ENCODE measurements around the gene LRCH1.

LRCH1 gene

GRCh38 chr13:46535002-46535401, 18.0 kb upstream of the LRCH1 start:
- no peak for DNase-seq

DNA sequence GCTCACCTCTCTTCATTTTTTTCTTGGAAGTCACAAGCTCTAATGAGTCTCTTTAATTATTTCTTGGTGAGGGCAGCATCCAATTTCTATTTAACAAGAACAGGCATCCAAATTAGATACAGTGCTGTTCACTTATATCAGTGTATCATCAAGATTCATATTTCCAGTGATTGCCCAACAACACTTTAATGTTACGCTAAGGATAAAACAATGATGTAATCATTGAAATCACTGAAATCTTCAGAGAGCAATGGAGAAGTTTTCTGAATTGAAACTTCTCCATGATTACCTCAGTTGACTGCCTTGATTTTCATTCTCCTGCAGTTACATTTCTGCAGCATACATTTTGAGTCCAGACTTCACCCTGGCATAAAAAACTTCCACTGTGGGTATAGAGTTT, 17.1 kb upstream of the LRCH1 start:
- no peak for DNase-seq

DNA sequence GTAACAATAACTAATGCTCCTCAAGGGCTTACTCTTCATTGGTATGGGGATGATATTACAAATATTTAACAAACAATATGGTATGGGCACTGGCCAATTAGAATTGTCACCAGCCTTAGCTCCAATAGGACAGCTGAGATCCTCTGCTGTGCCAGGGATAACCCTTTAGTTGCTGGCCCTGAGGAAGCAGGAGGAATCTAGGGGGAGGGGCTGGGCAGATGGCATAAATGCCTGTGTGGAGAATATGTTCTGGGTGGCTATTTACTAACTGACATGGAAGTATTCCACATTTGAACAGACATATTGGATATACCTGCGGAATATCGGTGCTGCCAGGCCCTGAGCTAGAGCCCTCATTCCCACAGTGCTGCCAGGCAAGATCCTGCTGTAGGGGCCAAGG, 16.6 kb upstream of the LRCH1 start:
- no peak for DNase-seq

DNA sequence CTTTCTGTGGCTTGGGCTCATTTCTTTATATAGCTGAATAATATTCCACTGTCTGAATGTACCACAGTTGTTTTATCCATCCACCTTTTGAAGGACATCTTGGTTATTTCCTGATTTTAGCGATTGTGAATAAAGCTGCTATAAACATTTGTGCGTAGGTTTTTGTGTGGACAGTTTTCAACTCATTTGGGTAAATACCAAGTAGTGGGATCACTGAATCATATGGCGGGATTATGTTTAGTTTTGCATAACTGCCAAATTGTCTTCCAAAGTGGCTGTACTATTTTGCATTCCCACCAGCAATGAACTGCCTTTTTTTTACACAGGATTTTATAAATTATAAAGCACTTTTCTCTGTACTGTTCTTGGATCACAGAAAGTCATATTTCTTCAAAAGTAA, 13.7 kb upstream of the LRCH1 start:
- no peak for DNase-seq

- no peak for DNase-seq
Measured at GRCh38 chr13:46541210-46541609, 11.8 kb upstream of the LRCH1 start.

GRCh38 chr13:46542833-46543232, 10.1 kb upstream of the LRCH1 start:
- no peak for DNase-seq

- no peak for DNase-seq
Measured at GRCh38 chr13:46543287-46543686, 9.7 kb upstream of the LRCH1 start.

DNA sequence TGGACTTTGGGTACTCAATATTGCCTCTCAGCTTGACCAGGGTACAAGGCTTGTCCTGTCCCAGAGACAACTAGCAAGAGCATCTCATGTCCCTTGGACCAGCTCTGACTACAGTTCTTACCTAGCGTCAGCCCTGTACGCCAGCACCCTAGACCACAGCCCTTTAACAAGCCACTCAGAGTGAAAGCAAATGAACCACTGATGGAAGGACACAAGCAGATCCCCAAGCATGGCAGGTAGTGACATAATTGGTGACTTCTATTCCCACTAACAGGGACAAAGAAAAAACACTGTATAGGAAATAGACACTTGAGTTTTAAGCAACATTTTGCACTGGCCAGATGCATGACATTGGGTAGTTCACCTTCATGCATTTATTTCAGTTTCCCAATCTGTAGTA, 8.8 kb upstream of the LRCH1 start:
- no peak for DNase-seq

DNA sequence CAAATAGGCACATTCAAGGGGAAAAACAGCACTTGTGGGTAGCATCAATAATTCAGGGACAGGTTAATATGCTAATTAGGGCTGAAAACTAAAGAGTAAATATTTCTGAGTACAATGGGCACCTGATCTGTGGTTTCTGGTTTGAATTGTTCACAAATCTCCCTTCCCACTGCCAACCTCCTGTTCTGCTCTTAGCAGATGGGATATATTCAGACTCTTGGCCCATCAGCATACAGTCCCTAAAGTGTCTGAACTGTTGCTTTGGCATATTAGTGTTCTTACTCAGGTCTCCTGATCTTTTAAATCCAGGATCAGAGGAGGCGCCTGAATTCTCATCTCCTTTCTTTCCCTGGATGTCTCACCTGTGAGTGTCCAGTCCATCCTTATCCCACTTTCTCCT, 8.2 kb upstream of the LRCH1 start:
- DNase-seq = no peak

- DNase-seq = no peak
Measured at GRCh38 chr13:46546084-46546768, 6.7 kb upstream of the LRCH1 start.

- DNase-seq = no peak
Measured at GRCh38 chr13:46550822-46551221, 2.1 kb upstream of the LRCH1 start.

DNA sequence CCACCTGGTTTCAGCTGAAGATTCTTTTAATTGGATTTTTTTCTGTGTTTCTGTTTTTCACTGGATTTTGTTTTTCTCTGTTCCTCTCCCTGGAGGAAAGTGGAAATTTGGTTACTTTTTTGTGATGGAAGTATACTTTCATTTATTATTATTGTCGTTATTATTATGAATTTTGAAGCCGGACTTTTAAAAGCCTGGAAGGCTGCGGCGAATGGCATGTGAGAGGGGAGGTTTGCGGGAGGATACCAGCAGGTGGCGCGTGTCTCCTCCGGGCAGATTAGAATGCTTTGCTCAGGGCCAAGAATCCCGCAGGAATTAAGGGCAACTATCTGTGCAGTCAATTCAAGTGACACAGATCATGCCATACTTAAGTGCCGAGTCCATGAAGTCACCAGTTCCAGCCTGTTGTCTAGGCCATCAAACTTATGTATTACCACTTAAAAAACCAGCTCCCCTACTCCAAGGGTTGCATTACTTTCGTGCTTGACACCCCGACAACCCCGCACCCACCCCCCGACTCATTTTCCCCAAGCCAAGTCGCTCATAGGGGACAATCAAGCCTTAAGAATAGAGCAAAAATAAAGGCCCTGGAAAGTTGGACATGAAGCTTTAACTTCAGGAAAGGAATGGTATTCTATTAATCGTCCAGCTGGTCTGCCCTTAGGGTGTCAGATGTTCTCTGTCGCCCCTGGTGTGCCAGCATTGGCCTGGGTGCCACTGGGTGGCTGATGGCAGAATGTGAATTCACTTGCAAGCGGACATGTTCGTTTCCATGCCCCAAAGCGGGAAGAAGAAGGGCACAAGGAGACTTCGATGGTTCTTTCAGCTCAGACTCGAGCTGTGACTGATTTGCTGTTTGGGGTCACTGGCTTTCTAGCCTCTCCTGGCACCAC, 1.3 kb upstream of the LRCH1 start:
- peak; percentile 26 for DNase-seq

- DNase-seq = no peak
Measured at GRCh38 chr13:46552303-46552682, 677 bp upstream of the LRCH1 start.

DNA sequence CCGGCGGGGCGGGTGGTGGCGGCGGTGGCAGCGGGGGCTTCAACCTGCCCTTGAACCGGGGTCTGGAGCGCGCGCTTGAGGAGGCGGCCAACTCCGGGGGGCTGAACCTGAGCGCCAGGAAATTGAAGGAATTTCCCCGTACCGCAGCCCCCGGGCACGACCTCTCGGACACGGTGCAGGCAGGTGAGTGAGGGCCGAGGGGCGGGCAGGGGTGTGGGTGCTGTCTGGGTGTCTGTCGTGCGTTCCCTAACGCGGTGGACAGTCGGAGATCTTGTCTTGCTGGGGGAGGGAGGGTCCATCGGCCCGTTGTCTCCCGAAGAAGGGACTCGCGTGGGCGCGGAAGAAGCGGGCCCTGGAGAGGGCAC, 533 bp downstream of the LRCH1 start:
- no peak for DNase-seq

- peak; percentile 74 for DNase-seq
Measured at GRCh38 chr13:46553886-46554858, 1.2 kb downstream of the LRCH1 start.

DNA sequence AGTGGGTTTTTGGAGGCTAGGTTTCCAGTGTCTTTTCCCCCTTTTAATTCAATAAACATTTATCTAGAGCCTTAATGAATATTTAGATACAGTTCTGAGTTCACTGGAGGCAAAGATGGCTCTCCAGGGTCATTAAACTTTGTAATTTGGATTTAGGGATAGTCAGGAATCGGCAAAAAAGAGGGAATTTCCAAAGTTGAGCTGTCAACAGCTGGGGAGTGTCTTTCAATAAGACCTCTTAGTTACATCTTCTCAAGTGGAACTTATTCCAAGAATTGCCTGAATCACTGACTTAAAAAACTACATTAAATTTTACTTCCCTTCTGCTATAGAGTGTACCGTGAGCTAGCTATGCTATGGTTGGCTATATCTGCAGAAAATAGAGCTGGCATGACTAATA, 2.0 kb downstream of the LRCH1 start:
- no peak for DNase-seq

GRCh38 chr13:46555722-46556417, 2.9 kb downstream of the LRCH1 start:
- no peak for DNase-seq

DNA sequence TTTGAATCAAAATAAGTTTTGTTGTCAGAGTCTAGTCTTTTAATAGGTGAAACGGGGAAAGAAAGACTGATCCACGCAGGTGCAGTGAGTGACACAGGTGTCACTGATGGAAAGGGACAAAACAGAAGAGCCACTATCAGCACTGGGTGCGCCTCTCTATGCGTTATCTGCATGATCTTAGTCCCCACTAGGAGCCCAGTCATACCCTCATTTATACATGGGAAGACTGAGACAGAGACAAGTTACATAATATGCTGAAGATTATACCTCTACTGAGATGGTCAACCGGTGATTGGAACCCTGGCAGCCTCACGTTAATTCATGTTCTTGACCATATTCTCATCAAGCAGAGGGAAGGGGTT, 3.4 kb downstream of the LRCH1 start:
- no peak for DNase-seq

- no peak for DNase-seq
Measured at GRCh38 chr13:46559272-46559805, 6.4 kb downstream of the LRCH1 start.

GRCh38 chr13:46560778-46561177, 7.8 kb downstream of the LRCH1 start:
- DNase-seq = no peak

GRCh38 chr13:46561286-46561685, 8.3 kb downstream of the LRCH1 start:
- no peak for DNase-seq

GRCh38 chr13:46561691-46562090, 8.7 kb downstream of the LRCH1 start:
- no peak for DNase-seq

DNA sequence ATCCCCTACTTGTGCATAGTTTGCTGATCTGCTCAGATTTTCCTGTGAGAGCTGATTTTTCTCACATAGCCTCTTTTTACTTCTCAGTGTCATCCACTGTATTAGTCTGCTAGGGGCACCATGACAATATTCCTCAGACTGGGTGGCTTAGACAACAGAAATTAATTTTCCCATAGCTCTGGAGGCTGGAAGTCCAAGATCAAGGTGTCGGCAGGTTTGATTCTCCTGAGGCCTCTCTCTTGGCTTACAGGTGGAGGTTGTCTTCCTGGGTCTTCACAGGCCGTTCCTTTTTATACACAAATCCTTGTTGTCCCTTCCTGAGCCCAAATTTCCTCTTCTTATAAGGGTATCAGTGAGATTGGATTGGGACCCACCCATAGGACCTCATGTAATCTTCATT, 9.2 kb downstream of the LRCH1 start:
- no peak for DNase-seq

Data from NK-92 treated with Interleukin-12 subunit alpha and Interleukin-12 subunit beta, amount 100 ng/mL, for 24 hours (cell line).